ENCODE data around the gene PRICKLE2.

Gene PRICKLE2

GRCh38 chr3:64111872-64112271 lies 113.4 kb downstream of the PRICKLE2 start:
- no peak overlapping the region for H3K4me3 ChIP-seq (ENCODE audit: low read length)
- TF ChIP-seq CTCF (conservative IDR thresholded peaks at IDR 0.05; ENCODE audit: low read depth, low read length) = no peak
- no peak for DNase-seq (ENCODE audit: low read depth)

GRCh38 chr3:64111083-64111482 lies 114.2 kb downstream of the PRICKLE2 start:
- no peak for TF ChIP-seq CTCF (conservative IDR thresholded peaks at IDR 0.05; ENCODE audit: low read depth, low read length)
- no peak for DNase-seq (ENCODE audit: low read depth)
- no peak overlapping the region for H3K4me3 ChIP-seq (ENCODE audit: low read length)

GRCh38 chr3:64110071-64110470 lies 115.2 kb downstream of the PRICKLE2 start:
- H3K4me3 ChIP-seq (ENCODE audit: low read length) = no peak overlapping the region
- no peak for TF ChIP-seq CTCF (conservative IDR thresholded peaks at IDR 0.05; ENCODE audit: low read depth, low read length)
- no peak for DNase-seq (ENCODE audit: low read depth)

- TF ChIP-seq CTCF (conservative IDR thresholded peaks at IDR 0.05; ENCODE audit: low read depth, low read length) = no peak
- no peak overlapping the region for H3K4me3 ChIP-seq (ENCODE audit: low read length)
These were observed 115.8 kb downstream of the PRICKLE2 start for GRCh38 chr3:64109438-64109837.

GRCh38 chr3:64108784-64109317 lies 116.4 kb downstream of the PRICKLE2 start:
- TF ChIP-seq CTCF (conservative IDR thresholded peaks at IDR 0.05; ENCODE audit: low read depth, low read length) = no peak
- no peak for DNase-seq (ENCODE audit: low read depth)
- H3K4me3 ChIP-seq (ENCODE audit: low read length) = no peak overlapping the region

More at GRCh38 chr3:64109438-64109837, 115.8 kb downstream of the PRICKLE2 start:
- no peak for DNase-seq (ENCODE audit: low read depth)

GRCh38 chr3:64108231-64108630 lies 117.0 kb downstream of the PRICKLE2 start:
- H3K4me3 ChIP-seq (ENCODE audit: low read length) = no peak overlapping the region
- DNase-seq (ENCODE audit: low read depth) = no peak
- no peak for TF ChIP-seq CTCF (conservative IDR thresholded peaks at IDR 0.05; ENCODE audit: low read depth, low read length)

GRCh38 chr3:64107190-64107589 lies 118.1 kb downstream of the PRICKLE2 start:
- TF ChIP-seq CTCF (conservative IDR thresholded peaks at IDR 0.05; ENCODE audit: low read depth, low read length) = no peak
- DNase-seq (ENCODE audit: low read depth) = no peak
- H3K4me3 ChIP-seq (ENCODE audit: low read length) = no peak overlapping the region
